GM19238 (cell line): Measurements from ENCODE around the gene CREBL2.
"Not testable (repeated sequence)": the region's sequence is repeated elsewhere in the genome, so short reads cannot be mapped to it uniquely, and the experiment has no call there.

Source experiments
- DNase-seq: peaks from one replicate; pipeline ENCODE4 v3.0.0; 2011; ENCODE audit warnings: low spot score; ENCODE audit not compliant: insufficient read length

Gene CREBL2

GRCh38 chr12:12635651-12636050, 24.0 kb downstream of the CREBL2 start:
- DNase-seq, result no peak

- no peak for DNase-seq
Observed at GRCh38 chr12:12636641-12637040, 25.0 kb downstream of the CREBL2 start.

DNA sequence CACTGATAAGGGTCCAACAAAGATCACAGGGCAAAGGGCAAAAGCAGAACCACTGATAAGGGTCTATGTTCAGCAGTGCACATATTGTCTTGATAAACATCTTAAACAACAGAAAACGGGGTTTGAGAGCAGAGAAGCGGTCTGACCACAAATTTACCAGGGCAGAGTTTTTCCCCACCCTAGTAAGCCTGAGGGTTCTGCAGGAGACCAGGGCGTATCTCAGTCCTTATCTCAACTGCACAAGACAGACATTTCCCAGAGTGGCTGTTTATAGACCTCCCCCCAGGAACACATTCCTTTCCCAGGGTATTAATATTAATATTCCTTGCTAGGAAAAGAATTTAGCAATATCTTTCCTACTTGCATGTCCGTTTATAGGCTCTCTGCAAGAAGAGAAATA, 28.3 kb downstream of the CREBL2 start:
- DNase-seq, result not testable (repeated sequence)

- DNase-seq, result no peak
Observed at GRCh38 chr12:12641650-12642049, 30.0 kb downstream of the CREBL2 start.

DNA sequence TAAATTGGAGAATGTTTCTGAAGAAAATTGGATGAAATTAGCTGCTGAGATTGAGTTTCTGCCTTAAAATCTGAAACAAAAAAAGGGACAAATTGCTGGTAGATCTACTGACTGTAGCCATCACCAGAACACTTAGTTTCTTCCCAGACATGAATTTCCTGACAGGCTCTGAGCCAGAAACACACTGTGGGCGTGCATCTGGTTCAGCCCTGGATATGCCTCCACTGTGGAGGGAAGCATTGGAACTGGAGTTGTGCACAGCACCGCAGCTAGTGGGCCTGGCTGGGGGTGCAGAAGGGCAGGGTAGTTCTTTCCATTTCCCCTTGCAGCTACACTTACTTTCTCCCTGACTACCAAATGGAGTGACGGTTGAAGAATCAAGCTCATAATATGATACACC, 31.2 kb downstream of the CREBL2 start:
- no peak for DNase-seq

- DNase-seq, result no peak
Observed at GRCh38 chr12:12645485-12645884, 33.8 kb downstream of the CREBL2 start.

DNA sequence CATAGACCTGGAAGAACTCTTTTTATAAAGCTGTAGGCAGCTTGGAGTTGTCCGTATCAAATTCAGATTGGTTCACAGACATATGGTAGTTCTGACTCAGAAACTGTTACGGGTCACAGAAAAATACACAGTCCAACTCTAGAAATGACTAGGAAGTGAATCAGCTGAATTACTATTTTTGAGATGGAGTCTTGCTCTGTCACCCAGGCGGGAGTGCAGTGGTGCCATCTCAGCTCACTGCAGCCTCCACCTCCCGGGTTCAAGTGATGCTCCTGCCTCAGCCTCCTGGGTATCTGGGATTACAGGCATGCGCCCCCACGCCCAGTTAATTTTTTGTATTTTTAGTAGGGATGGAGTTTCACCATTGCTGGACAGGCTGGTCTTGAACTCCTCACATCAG, 34.3 kb downstream of the CREBL2 start:
- not testable (repeated sequence) for DNase-seq

DNA sequence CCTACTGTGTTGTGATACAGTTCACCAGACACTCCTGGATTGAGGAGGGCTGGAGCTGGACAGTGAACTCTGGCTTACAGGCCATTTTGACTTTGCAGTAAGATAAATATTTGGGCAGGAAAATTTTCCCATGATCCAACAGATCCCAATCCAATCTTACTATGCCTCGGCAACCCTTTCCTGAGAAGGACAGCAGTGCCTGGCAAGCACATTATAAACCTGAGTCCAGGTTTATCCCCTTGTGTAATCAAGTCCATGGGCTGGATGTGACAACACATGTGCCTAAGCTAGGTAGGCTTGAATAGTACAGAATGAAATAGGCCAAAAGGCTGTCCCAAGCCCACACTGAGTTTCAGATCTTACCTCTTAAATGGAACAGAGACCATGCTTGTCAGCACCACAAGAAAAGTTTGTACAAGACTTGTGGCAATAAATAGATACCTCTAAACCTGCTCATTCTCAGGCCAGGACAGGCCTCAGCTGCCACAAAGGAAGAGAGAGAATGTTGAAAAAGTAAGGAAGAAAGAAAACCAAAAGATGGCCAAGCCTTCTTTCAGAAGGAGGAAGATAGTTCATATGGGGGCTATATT, 34.9 kb downstream of the CREBL2 start:
- no peak for DNase-seq

GRCh38 chr12:12648284-12648683, 36.6 kb downstream of the CREBL2 start:
- DNase-seq, result no peak

GRCh38 chr12:12648951-12649650, 37.4 kb downstream of the CREBL2 start:
- no peak for DNase-seq

- DNase-seq, result no peak
Observed at GRCh38 chr12:12651752-12652151, 40.1 kb downstream of the CREBL2 start.

GRCh38 chr12:12652704-12653103, 41.0 kb downstream of the CREBL2 start:
- not testable (repeated sequence) for DNase-seq

- DNase-seq, result no peak
Observed at GRCh38 chr12:12653922-12654321, 42.2 kb downstream of the CREBL2 start.

GRCh38 chr12:12654691-12655460, 43.2 kb downstream of the CREBL2 start:
- no peak for DNase-seq

DNA sequence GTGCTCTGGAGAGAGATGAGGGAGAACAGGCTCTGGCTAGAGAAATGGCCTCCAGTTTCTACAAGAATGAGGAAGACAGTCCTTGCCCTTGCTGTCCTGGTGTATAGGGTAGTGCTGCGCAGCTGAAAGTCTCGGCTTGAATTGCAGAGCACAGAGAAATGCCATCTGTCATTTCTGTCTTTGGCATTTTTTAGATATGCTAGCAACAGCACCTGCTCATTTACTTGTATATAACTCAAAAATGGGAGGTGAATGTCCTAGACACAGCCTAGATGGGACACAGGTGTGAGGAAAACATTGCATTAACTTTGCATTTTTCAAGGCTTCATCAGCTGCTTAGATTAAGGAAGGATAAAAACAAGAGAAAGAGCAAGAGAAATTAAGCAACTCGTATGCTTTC, 48.5 kb downstream of the CREBL2 start:
- DNase-seq, result no peak

- no peak for DNase-seq
Observed at GRCh38 chr12:12661086-12661856, 49.6 kb downstream of the CREBL2 start.

DNA sequence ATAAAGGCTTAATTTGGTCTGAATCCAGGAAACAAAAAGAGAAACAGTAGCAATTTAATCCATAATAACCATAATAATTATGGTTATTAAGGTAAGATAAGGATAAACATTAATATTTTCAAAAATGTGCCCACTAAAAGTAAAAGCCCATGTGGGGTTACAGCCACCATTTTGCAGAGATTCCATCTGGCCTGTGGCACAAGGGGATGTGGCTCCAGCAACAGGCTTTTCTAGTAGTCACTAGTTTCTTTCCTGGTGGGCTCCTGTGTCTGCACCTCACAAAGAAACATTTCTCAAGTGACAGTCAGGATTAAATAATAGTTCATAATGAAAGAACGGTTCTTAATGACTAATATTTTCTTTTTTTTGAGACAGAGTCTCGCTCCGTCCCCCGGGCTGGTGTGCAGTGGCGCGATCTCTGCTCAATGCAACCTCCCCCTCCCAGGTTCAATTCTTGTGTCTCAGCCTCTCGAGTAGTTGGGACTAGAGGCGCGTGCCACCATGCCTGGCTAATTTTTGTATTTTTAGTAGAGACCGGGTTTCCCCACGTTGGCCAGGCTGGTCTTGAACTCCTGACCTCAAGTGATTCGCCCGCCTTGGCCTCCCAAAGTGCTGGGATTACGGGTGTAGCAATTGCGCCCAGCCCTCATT, 52.1 kb downstream of the CREBL2 start:
- DNase-seq, result no peak

GRCh38 chr12:12665194-12665593, 53.5 kb downstream of the CREBL2 start:
- DNase-seq, result no peak

DNA sequence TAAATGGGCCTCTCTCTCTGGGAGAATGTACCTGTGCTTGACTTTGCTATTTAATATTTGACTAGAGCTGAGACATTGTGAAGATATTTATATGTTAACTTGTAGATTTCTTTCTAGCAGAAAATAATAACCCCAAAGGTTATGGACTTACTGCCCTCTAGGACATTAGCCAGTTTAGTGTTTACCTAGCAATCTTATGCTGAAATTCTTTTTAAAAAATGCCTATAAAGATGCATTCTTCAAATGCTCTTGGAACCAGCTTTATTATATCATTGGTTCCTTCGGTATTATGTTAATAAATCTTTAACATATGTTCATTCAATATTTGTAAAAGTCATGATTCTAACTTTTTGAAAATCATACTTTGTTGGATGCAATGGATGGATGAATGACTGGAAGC, 56.3 kb downstream of the CREBL2 start:
- DNase-seq, result no peak

GRCh38 chr12:12669020-12669419, 57.3 kb downstream of the CREBL2 start:
- DNase-seq, result no peak
